HepG2 (cell line): ENCODE results near the gene ZCCHC8. TPM values are rescaled to one million over a fixed set of nuclear protein-coding genes. Genes with fewer than 3 reads are reported as not detected.

Experiments used
- CHD4 ChIP-seq: fragments of 200-600 bp; sonication (generic); IDR thresholded peaks from 2 replicates; pipeline ENCODE4 v1.7.0; 2017; ENCODE audit warnings: mild to moderate bottlenecking, low read length, borderline replicate concordance
- CREM ChIP-seq, 2 experiments: sonication (generic) in 1 of 2; formaldehyde crosslinking in 1 of 2; IDR thresholded peaks; 2 replicates each; pipeline versions ENCODE4 v1.4.0 to v1.6.1; 2016 to 2020; ENCODE audit warnings: antibody characterized with exemption in 1 of 2, mild to moderate bottlenecking in 1 of 2, missing genetic modification reagents in 1 of 2
- HDAC2 ChIP-seq: sonication (generic); formaldehyde crosslinking; IDR thresholded peaks from 2 replicates; pipeline ENCODE4 v1.4.0; 2020; ENCODE audit warnings: missing genetic modification reagents
- HNF4G ChIP-seq, 2 experiments: sonication (generic) in 1 of 2; formaldehyde crosslinking in 1 of 2; IDR thresholded peaks; 2 replicates each; pipeline versions ENCODE4 v1.4.0 to v1.6.1; 2011 to 2020; ENCODE audit warnings: borderline replicate concordance in 2 of 2, low read depth in 2 of 2, mild to moderate bottlenecking in 2 of 2, low read length in 1 of 2, missing genetic modification reagents in 1 of 2, moderate library complexity in 1 of 2
- MAZ ChIP-seq, 2 experiments: sonication (generic) in 1 of 2; formaldehyde crosslinking in 1 of 2; IDR thresholded peaks; 2 replicates each; pipeline versions ENCODE4 v1.5.0 to v1.6.1; 2012 to 2020; ENCODE audit warnings: low read depth in 2 of 2, mild to moderate bottlenecking in 2 of 2, borderline replicate concordance in 1 of 2, improper control_type of control experiment in 1 of 2, low read length in 1 of 2, missing genetic modification reagents in 1 of 2, moderate library complexity in 1 of 2
- MXI1 ChIP-seq: IDR thresholded peaks from 3 replicates; pipeline ENCODE4 v1.6.1; 2012; ENCODE audit warnings: low read depth, low read length, inconsistent platforms, borderline replicate concordance
- SMAD1 ChIP-seq: sonication (generic); formaldehyde crosslinking; IDR thresholded peaks from 2 replicates; pipeline ENCODE4 v1.4.0; 2020; ENCODE audit warnings: missing genetic modification reagents, low read depth, mild to moderate bottlenecking, borderline replicate concordance
- TARDBP ChIP-seq: sonication (generic); formaldehyde crosslinking; IDR thresholded peaks from 2 replicates; pipeline ENCODE4 v1.8.0; 2022; ENCODE audit warnings: mild to moderate bottlenecking, missing genetic modification reagents
- TMF1 ChIP-seq: sonication (generic); formaldehyde crosslinking; IDR thresholded peaks from 2 replicates; pipeline ENCODE4 v1.8.1; 2022; ENCODE audit warnings: low read depth, missing genetic modification reagents
- ZFAT ChIP-seq: sonication (generic); formaldehyde crosslinking; conservative IDR thresholded peaks from 2 replicates; pipeline ENCODE4 v1.8.1; 2023; ENCODE audit warnings: missing genetic modification reagents, inconsistent platforms
- ZFP36L2 ChIP-seq: sonication (generic); formaldehyde crosslinking; IDR thresholded peaks from 2 replicates; pipeline ENCODE4 v1.4.0; 2020; ENCODE audit warnings: missing genetic modification reagents
- ZNF121 ChIP-seq: sonication (generic); formaldehyde crosslinking; IDR thresholded peaks from 2 replicates; pipeline ENCODE4 v1.5.0; 2020; ENCODE audit warnings: mild to moderate bottlenecking, missing genetic modification reagents
- ZNF17 ChIP-seq: sonication (generic); formaldehyde crosslinking; IDR thresholded peaks from 2 replicates; pipeline ENCODE4 v1.5.0; 2020; ENCODE audit warnings: mild to moderate bottlenecking, missing genetic modification reagents
- ZNF230 ChIP-seq: sonication (generic); formaldehyde crosslinking; IDR thresholded peaks from 2 replicates; pipeline ENCODE4 v1.4.0; 2020; ENCODE audit warnings: mild to moderate bottlenecking, missing genetic modification reagents
- ZNF335 ChIP-seq: sonication (generic); formaldehyde crosslinking; IDR thresholded peaks from 2 replicates; pipeline ENCODE4 v1.4.0; 2020; ENCODE audit warnings: missing genetic modification reagents
- ZNF337 ChIP-seq: sonication (generic); formaldehyde crosslinking; IDR thresholded peaks from 2 replicates; pipeline ENCODE4 v1.5.1; 2020; ENCODE audit warnings: missing genetic modification reagents, low read depth, mild to moderate bottlenecking, borderline replicate concordance
- ZNF33A ChIP-seq: sonication (generic); formaldehyde crosslinking; IDR thresholded peaks from 2 replicates; pipeline ENCODE4 v1.5.1; 2020; ENCODE audit warnings: missing genetic modification reagents, mild to moderate bottlenecking, moderate library complexity, borderline replicate concordance
- ZNF343 ChIP-seq: sonication (generic); formaldehyde crosslinking; IDR thresholded peaks from 2 replicates; pipeline ENCODE4 v1.4.0; 2020; ENCODE audit warnings: mild to moderate bottlenecking, missing genetic modification reagents
- ZNF605 ChIP-seq: sonication (generic); formaldehyde crosslinking; IDR thresholded peaks from 2 replicates; pipeline ENCODE4 v1.8.0; 2022; ENCODE audit warnings: mild to moderate bottlenecking, missing genetic modification reagents
- polyA plus RNA-seq, 8 experiments: library from polyadenylated mRNA; depleted of rRNA in 3 of 8; stranded (reverse) in 7 of 8; unstranded in 1 of 8; fragments of >200 nt; fragmentation: Illumina TruSeq in 4 of 8; extraction: Trizol in 4 of 8; gene quantifications; 2 replicates each; pipeline versions ENCODE4 v1.2.1 to v1.2.3, GENCODE V29; 2011 to 2016; ENCODE audit warnings: low read depth in 4 of 8, missing spikeins in 1 of 8, mixed read lengths in 1 of 8; ENCODE audit not compliant: insufficient read depth in 1 of 8
- total RNA-seq, 5 experiments: library from RNA; depleted of rRNA; stranded (reverse); fragments of >200 nt; fragmentation: Illumina TruSeq; extraction: Trizol; gene quantifications; 2 replicates each; pipeline ENCODE4 v1.2.3, GENCODE V29; 2016; ENCODE audit warnings: low read depth in 1 of 5
- TF ChIP-seq, protein P1 (sequence below): sonication (generic); formaldehyde crosslinking; IDR thresholded peaks from 2 replicates; pipeline ENCODE4 v1.5.0; 2020; ENCODE audit warnings: mild to moderate bottlenecking, missing genetic modification reagents
- TF ChIP-seq, protein P2 (sequence below): sonication (generic); formaldehyde crosslinking; IDR thresholded peaks from 2 replicates; pipeline ENCODE4 v1.5.1; 2020; ENCODE audit warnings: mild to moderate bottlenecking, missing genetic modification reagents
- TF ChIP-seq, protein P3 (sequence below): sonication (generic); formaldehyde crosslinking; IDR thresholded peaks from 2 replicates; pipeline ENCODE4 v1.5.0; 2020; ENCODE audit warnings: missing genetic modification reagents

The ZCCHC8 gene
- total and polyA plus RNA-seq, 2 of the 13 experiments (the other 11 are each of a cell fraction or from before 2014, with no cell fraction given): 18.6 to 20.9 TPM

DNA sequence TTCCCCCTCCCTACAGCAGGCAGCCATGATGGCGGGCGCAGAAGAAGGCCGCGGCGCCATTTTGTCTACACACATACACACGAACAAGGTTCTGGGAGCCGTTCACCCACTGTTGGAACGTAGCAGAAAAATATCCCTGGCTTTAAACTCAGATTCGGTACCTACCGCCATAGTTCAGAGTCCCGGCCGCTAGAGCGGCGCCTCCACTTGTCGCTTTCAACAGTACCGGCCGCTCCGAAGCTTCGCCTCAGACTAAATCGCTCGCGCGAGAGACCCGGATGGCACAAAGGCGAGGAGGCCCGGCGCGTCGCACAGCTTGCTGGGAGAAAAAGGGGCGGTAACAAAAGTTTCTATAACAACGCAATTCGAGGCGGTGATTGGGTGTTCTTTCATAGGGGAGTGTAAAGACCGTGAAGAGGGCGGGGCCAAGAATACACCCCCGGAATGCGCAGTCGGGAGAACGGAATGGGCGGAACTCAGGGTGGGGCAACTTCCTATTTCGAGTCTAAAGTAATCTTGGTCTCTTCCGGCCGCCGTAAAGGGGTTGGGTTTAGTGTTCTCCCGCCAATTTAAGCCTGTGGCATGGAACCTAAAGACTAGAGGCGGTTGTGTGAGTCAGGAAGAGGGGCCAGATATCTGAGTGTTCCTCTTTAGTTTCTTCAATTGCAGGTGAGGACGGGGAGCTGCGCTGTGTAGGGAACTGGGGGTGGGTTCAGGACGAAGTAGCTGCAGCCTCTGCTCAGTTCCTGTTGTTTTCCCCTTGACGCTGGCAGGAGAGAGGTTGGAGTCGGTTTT is 26.1 kb upstream of the ZCCHC8 start, which contains the start of the genes KNTC1 and RSRC2 (continued):
- TF ChIP-seq MAZ (IDR thresholded peaks at IDR 0.05; ENCODE audit: borderline replicate concordance, low read depth, low read length): peak; percentile 80
- peak; percentile 53; the same call in 1 of the 2 replicates for TF ChIP-seq MAZ (CRISPR knock-in tag; IDR thresholded peaks at IDR 0.05; ENCODE audit: low read depth)
- TF ChIP-seq, protein P1, sequence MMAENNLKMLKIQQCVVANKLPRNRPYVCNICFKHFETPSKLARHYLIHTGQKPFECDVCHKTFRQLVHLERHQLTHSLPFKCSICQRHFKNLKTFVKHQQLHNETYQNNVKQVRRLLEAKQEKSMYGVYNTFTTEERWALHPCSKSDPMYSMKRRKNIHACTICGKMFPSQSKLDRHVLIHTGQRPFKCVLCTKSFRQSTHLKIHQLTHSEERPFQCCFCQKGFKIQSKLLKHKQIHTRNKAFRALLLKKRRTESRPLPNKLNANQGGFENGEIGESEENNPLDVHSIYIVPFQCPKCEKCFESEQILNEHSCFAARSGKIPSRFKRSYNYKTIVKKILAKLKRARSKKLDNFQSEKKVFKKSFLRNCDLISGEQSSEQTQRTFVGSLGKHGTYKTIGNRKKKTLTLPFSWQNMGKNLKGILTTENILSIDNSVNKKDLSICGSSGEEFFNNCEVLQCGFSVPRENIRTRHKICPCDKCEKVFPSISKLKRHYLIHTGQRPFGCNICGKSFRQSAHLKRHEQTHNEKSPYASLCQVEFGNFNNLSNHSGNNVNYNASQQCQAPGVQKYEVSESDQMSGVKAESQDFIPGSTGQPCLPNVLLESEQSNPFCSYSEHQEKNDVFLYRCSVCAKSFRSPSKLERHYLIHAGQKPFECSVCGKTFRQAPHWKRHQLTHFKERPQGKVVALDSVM (CRISPR knock-in tag): peak; percentile 26; the same call in 1 of the 2 replicates
- TF ChIP-seq, protein P2, sequence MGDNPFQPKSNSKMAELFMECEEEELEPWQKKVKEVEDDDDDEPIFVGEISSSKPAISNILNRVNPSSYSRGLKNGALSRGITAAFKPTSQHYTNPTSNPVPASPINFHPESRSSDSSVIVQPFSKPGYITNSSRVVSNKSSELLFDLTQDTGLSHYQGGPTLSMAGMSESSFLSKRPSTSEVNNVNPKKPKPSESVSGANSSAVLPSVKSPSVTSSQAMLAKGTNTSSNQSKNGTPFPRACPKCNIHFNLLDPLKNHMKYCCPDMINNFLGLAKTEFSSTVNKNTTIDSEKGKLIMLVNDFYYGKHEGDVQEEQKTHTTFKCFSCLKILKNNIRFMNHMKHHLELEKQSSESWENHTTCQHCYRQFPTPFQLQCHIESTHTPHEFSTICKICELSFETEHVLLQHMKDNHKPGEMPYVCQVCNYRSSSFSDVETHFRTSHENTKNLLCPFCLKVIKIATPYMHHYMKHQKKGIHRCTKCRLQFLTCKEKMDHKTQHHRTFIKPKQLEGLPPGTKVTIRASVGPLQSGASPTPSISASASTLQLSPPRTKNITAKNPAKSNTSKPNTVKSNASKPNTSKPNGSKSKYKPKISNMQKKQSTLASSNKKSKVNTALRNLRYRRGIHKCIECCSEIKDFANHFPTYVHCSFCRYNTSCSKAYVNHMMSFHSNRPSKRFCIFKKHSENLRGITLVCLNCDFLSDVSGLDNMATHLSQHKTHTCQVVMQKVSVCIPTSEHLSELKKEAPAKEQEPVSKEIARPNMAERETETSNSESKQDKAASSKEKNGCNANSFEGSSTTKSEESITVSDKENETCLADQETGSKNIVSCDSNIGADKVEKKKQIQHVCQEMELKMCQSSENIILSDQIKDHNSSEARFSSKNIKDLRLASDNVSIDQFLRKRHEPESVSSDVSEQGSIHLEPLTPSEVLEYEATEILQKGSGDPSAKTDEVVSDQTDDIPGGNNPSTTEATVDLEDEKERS (CRISPR knock-in tag): peak; percentile 92
- TF ChIP-seq TARDBP (CRISPR knock-in tag): peak; percentile 82; the same call in 1 of the 2 replicates
- TF ChIP-seq ZNF33A (CRISPR knock-in tag): no peak
- no peak for TF ChIP-seq ZNF230 (CRISPR knock-in tag)
- TF ChIP-seq ZNF605 (CRISPR knock-in tag): peak; percentile 83; the same call in 1 of the 2 replicates
- TF ChIP-seq, protein P3, sequence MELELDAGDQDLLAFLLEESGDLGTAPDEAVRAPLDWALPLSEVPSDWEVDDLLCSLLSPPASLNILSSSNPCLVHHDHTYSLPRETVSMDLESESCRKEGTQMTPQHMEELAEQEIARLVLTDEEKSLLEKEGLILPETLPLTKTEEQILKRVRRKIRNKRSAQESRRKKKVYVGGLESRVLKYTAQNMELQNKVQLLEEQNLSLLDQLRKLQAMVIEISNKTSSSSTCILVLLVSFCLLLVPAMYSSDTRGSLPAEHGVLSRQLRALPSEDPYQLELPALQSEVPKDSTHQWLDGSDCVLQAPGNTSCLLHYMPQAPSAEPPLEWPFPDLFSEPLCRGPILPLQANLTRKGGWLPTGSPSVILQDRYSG: 0 out of 2 replicates have a peak, but pooled peaks have one; percentile 55
- no peak for TF ChIP-seq CHD4
- no peak; the same call in 1 of the 2 replicates for TF ChIP-seq HNF4G (IDR thresholded peaks at IDR 0.05; ENCODE audit: borderline replicate concordance, low read depth, low read length)
- TF ChIP-seq HNF4G (CRISPR knock-in tag; IDR thresholded peaks at IDR 0.05; ENCODE audit: borderline replicate concordance, low read depth): no peak
- TF ChIP-seq SMAD1: no peak; the same call in 1 of the 2 replicates
- TF ChIP-seq ZNF337 (CRISPR knock-in tag): no peak
- peak; percentile 33; the same call in 1 of the 2 replicates for TF ChIP-seq HDAC2
- no peak for TF ChIP-seq ZNF343 (CRISPR knock-in tag)
- TF ChIP-seq ZNF335: peak; percentile 55; the same call in 1 of the 2 replicates
- no peak for TF ChIP-seq ZFAT (CRISPR knock-in tag)
- 0 out of 2 replicates have a peak, but pooled peaks have one; percentile 45 for TF ChIP-seq TMF1
- peak; percentile 91; the same call in 2 of the 3 replicates for TF ChIP-seq MXI1
- no peak for TF ChIP-seq ZFP36L2 (CRISPR knock-in tag)
- peak; percentile 78 for TF ChIP-seq CREM (IDR thresholded peaks at IDR 0.05)
- TF ChIP-seq CREM (CRISPR knock-in tag; IDR thresholded peaks at IDR 0.05): no peak
- TF ChIP-seq ZNF17 (CRISPR knock-in tag): no peak
- no peak for TF ChIP-seq ZNF121 (CRISPR knock-in tag)
